NB4 (cell line): Measurements from ENCODE around the gene CPT1B.

Source experiments
- DNase-seq: peaks from one replicate; pipeline ENCODE4 v3.0.0; 2010; ENCODE audit warnings: low read depth
- H3K4me3 ChIP-seq: one replicate; pipeline ENCODE4 v1.5.1; 2011; ENCODE audit warnings: mild to moderate bottlenecking, low read depth, low read length, moderate library complexity
- MYC ChIP-seq: IDR thresholded peaks from 2 replicates; pipeline ENCODE4 v1.6.1; 2011; ENCODE audit warnings: low read depth, low read length
- POLR2A ChIP-seq: IDR thresholded peaks from 2 replicates; pipeline ENCODE4 v1.6.1; 2011; ENCODE audit warnings: mild to moderate bottlenecking; ENCODE audit not compliant: insufficient read length; ENCODE audit errors: extremely low read depth
- TF ChIP-seq, protein P1 (sequence below): IDR thresholded peaks from 2 replicates; pipeline ENCODE4 v1.6.1; 2011; ENCODE audit warnings: low read depth, low read length
- TF ChIP-seq, protein P2 (sequence below): IDR thresholded peaks from one replicate; pipeline ENCODE4 v1.5.1; 2012; ENCODE audit warnings: low read depth, low read length

CPT1B gene

DNA sequence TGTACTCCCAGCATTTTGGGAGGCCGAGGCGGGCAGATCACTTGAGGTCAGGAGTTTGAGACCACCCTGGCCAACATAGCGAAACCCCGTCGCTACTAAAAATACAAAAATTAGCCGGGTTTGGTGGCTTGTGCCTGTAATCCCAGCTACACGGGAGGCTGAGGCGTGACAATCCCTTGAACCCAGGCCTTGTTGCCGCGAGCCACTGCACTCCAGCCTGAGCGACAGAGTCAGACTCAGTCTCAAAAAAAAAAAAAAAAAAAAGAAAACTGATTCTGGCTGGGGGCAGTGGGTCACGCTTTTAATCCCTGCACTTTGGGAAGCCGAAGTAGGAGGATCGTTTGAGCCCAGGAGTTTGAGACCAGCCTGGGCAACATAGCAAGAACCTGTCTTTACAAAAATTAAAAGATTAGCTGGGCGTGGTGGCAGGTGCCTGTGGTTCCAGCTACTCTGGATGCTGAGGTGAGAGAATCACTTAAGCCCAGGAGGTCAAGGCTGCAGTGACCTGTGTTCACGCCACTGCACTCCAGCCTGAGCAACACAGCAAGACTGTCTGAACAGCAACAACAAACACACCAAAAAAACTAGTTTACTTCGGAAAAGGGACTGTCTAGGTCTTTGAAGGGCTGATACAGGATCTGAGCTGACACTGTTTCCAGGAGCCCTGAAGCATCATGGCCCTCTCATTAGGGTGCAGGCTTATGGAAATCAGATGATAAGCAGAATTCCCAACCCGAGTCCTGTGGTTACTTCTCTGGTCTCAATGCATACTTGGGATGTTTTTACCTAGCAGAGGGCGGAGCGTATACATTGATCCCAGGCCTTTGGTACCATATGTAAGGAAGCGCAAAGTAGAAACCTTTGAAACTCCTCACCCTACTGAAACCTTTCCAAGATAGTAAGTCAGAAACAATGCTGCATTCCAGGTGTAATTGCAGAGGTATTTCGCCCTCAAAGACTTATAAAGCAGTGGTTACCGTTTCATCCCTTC is 6.2 kb upstream of the CPT1B start:
- DNase-seq = no peak
- peak overlapping the region; percentile 83 for H3K4me3 ChIP-seq
- TF ChIP-seq MYC = no peak
- TF ChIP-seq, protein P1, sequence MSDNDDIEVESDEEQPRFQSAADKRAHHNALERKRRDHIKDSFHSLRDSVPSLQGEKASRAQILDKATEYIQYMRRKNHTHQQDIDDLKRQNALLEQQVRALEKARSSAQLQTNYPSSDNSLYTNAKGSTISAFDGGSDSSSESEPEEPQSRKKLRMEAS = no peak
- TF ChIP-seq, protein P2, sequence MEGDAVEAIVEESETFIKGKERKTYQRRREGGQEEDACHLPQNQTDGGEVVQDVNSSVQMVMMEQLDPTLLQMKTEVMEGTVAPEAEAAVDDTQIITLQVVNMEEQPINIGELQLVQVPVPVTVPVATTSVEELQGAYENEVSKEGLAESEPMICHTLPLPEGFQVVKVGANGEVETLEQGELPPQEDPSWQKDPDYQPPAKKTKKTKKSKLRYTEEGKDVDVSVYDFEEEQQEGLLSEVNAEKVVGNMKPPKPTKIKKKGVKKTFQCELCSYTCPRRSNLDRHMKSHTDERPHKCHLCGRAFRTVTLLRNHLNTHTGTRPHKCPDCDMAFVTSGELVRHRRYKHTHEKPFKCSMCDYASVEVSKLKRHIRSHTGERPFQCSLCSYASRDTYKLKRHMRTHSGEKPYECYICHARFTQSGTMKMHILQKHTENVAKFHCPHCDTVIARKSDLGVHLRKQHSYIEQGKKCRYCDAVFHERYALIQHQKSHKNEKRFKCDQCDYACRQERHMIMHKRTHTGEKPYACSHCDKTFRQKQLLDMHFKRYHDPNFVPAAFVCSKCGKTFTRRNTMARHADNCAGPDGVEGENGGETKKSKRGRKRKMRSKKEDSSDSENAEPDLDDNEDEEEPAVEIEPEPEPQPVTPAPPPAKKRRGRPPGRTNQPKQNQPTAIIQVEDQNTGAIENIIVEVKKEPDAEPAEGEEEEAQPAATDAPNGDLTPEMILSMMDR = no peak
- TF ChIP-seq POLR2A = no peak

DNA sequence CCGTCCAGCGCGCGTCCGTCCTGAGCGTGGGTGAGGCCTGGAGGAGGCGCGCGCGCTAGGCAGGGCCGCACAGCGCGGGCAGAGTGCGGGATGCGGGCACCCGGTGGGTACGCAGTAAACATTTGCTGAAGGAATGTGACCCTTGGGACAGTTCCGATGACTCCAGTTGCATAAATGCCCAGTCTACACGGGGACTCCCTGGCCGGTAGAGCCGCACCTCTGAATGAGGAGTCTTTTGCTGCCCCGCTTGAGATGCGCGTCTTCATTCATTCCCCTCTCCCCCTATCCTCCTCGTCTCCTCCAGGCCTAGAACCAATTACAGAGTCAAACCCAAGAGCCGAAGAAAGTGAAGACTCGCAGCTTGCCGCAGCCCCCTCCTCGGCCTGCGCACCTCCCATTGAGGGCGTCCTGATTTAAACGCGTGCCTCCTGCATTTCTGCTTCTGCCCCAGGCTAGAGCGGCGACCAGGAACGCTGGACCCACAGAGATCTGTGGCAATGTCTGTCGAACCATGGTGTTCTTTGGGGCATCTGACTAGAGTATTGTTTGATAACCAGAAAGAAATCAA is 5.2 kb upstream of the CPT1B start:
- TF ChIP-seq POLR2A (no peak), MYC (no peak)
- TF ChIP-seq, protein P1 = no peak
- TF ChIP-seq, protein P2 = no peak
- no peak for DNase-seq
- peak overlapping the region; percentile 83 for H3K4me3 ChIP-seq

DNA sequence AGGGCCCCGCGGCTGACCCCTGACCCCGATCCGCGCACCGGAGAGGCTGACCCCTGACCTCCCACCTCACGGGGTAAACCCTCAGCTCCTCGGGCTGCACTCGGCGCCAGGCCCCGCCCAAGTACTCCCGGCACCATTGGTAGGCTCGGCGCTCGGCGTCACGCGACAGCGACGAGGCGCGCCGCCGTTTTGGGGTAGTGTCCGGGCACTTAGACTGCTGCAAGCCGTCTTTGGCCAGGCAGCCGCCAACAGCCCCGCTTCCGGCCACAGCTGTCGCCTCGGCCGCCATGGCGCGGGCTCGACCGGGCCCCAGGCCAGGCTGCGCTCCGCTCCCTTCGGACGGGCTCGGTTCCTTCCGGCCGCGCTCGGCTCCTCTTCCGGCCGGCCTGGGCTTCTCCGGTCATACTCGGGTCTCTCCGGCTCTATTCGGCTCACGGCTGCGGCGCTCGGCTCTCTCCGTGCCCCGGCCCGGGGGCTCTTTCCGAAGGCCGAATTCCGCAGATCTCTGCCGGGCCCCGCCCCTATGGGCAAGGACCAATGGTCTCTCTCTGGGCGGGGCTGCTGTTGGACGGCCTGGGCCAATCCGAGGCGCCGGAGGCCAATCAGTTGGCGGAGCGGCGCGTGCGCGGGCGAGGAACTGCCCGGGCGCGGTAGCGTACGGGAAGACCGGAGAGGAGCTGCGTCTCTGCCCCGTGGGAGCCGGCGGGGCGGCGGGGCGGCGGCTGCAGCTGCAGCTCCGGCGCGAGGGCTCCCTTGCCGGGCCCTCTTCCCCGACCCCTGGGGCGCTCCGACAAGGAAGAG is 4.5 kb upstream of the CPT1B start, which contains the start of gene CHKB:
TSS of gene CHKB (minus strand) at position 357 of the 801 bp plus-strand sequence. CDS start at position 289, 68 bp downstream.
- peak; percentile 97 for DNase-seq

DNA sequence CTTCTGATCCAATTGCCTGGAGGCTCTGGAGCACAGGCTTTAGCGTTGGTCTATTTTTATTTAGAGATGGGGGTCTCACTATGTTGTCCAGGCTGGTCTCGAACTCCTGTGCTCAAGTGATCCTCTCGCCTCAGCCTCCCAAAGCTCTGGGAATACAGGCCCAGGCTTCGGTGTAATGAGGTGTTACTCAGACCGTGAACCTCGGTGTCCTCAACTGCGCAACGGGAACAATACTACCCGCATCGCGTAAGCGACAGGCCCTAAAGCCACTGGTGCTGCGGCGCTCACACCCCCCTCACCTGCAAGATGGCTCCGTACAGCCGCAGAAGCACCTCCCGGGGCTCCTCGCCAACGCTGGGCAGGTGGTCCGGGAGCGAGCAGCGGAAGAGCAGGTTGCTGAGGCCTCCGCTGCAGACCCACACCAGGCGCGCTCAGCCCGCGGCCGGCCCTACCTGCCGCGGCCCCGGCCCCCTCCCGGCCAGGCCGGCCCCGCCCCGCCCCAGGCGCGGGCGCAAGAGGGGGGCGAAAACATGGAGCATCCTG is 3.8 kb upstream of the CPT1B start:
- H3K4me3 ChIP-seq = peak overlapping the region; percentile 77
- TF ChIP-seq MYC (no peak), POLR2A (no peak)
- TF ChIP-seq, protein P1 = no peak
- TF ChIP-seq, protein P2 = no peak
- DNase-seq = peak; percentile 46

More for the DNA sequence above, 4.5 kb upstream of the CPT1B start, which contains the start of gene CHKB:
- H3K4me3 ChIP-seq = peak within 1 kb of the TSS; percentile 83
- TF ChIP-seq POLR2A (peak; percentile 71), MYC (peak; percentile 42; the same call in 1 of the 2 replicates)
- TF ChIP-seq, protein P1 = no peak
- TF ChIP-seq, protein P2 = no peak
